Endodermal cell (in vitro differentiated cells): ENCODE data around the gene OR52E4. TPM values are rescaled to one million over a fixed set of nuclear protein-coding genes. Genes with fewer than 3 reads are reported as not detected.
A peak's percentile ranks its signal among the peaks of the same experiment; 100 is the strongest.

Source experiments
- DNase-seq: peaks from one replicate; pipeline ENCODE4 v3.0.0-alpha.2; 2017
- H3K27ac ChIP-seq: 2 replicates; pipeline ENCODE4 v1.5.1; 2013; ENCODE audit warnings: mild to moderate bottlenecking, low read depth, low read length, moderate library complexity
- H3K27me3 ChIP-seq: 2 replicates; pipeline ENCODE4 v1.6.1; 2013; ENCODE audit warnings: mild to moderate bottlenecking, low read length, moderate library complexity; ENCODE audit not compliant: insufficient read depth, control insufficient read depth, poor library complexity, severe bottlenecking
- H3K36me3 ChIP-seq: 2 replicates; pipeline ENCODE4 v1.7.0; 2013; ENCODE audit warnings: mild to moderate bottlenecking, low read length, moderate library complexity; ENCODE audit not compliant: control insufficient read depth, insufficient read depth
- H3K4me1 ChIP-seq: one replicate; pipeline ENCODE4 v1.7.0; 2013; ENCODE audit warnings: low read length; ENCODE audit not compliant: control insufficient read depth, insufficient read depth
- H3K4me3 ChIP-seq: 2 replicates; pipeline ENCODE4 v1.5.1; 2013; ENCODE audit warnings: mild to moderate bottlenecking, low read length, moderate library complexity
- H3K9ac ChIP-seq: 2 replicates; pipeline ENCODE4 v1.6.1; 2013; ENCODE audit warnings: mild to moderate bottlenecking, low read length, moderate library complexity; ENCODE audit not compliant: poor library complexity, severe bottlenecking; ENCODE audit errors: extremely low read depth
- H3K9me3 ChIP-seq: 2 replicates; pipeline ENCODE4 v1.6.1; 2013; ENCODE audit warnings: mild to moderate bottlenecking, low read length, moderate library complexity; ENCODE audit not compliant: control insufficient read depth
- H3K27ac Mint-ChIP-seq: 2 replicates; pipeline ENCODE4 v1.8.0; 2020; ENCODE audit warnings: mixed read lengths
- H3K27me3 Mint-ChIP-seq: 2 replicates; pipeline ENCODE4 v1.8.0; 2021; ENCODE audit warnings: mild to moderate bottlenecking, mixed read lengths; ENCODE audit not compliant: insufficient read depth
- H3K36me3 Mint-ChIP-seq: 2 replicates; pipeline ENCODE4 v1.8.0; 2020; ENCODE audit warnings: low read depth, mixed read lengths
- H3K4me1 Mint-ChIP-seq: 2 replicates; pipeline ENCODE4 v1.8.0; 2020; ENCODE audit warnings: mixed read lengths
- H3K4me3 Mint-ChIP-seq: 2 replicates; pipeline ENCODE4 v1.8.0; 2020; ENCODE audit warnings: mild to moderate bottlenecking, moderate library complexity, mixed read lengths
- H3K9me3 Mint-ChIP-seq: 2 replicates; pipeline ENCODE4 v1.8.0; 2020; ENCODE audit warnings: mild to moderate bottlenecking, mixed read lengths
- WGBS, 2 experiments: methylation state at CpG; one replicate each; pipeline versions ENCODE4 v1.1.5 to v1.1.7; 2013; ENCODE audit warnings: missing lambda C conversion rate in 2 of 2, mixed read lengths in 1 of 2; ENCODE audit not compliant: insufficient coverage in 1 of 2, insufficient read length in 1 of 2; 5-methylcytosine and 5-hydroxymethylcytosine counted together
- total RNA-seq, 2 donors: library from RNA; stranded (reverse); fragmentation: NEBNext Ultra II Directional in 1 of 2; extraction: Animal tissue kit (Norgen Biotek cat#: 25700) in 1 of 2; gene quantifications; 2 replicates in 1 of 2; 3 replicates in 1 of 2; pipeline ENCODE4 v1.2.1, GENCODE V29; 2021
- TF ChIP-seq, protein P1 (sequence below): fragments of 200-600 bp; sonication (generic); conservative IDR thresholded peaks from 2 replicates; pipeline ENCODE4 v1.5.0; 2021; ENCODE audit warnings: antibody characterized with exemption, mild to moderate bottlenecking

OR52E4 gene
- total RNA-seq, 2 donors from 2014 or later, result not detected

DNA sequence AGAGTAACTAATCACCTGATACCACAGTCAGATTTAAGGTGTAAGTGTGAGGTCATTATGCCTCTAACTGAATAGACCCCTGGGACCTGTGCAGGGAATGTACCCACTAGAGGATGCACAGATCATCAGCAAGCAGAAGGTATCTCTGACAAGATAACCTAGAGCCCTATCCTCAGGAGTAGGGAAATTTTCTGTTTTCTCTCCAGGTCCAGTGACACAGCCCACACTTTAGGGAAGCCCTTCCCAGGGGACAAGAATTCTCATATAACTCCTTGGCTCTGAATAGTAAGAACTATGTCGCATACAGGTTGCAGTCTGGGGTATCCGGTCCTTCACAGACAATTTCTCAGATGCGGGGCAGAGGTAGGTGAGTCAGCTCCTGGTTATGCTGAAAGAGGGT, 12.5 kb downstream of the OR52E4 start, which contains the start of gene OR52E5:
TSS of gene OR52E5 (plus strand) at position 301 of the 400 bp plus-strand sequence. CDS start 7,569 bp downstream, outside the sequence.
- TF ChIP-seq, protein P1, sequence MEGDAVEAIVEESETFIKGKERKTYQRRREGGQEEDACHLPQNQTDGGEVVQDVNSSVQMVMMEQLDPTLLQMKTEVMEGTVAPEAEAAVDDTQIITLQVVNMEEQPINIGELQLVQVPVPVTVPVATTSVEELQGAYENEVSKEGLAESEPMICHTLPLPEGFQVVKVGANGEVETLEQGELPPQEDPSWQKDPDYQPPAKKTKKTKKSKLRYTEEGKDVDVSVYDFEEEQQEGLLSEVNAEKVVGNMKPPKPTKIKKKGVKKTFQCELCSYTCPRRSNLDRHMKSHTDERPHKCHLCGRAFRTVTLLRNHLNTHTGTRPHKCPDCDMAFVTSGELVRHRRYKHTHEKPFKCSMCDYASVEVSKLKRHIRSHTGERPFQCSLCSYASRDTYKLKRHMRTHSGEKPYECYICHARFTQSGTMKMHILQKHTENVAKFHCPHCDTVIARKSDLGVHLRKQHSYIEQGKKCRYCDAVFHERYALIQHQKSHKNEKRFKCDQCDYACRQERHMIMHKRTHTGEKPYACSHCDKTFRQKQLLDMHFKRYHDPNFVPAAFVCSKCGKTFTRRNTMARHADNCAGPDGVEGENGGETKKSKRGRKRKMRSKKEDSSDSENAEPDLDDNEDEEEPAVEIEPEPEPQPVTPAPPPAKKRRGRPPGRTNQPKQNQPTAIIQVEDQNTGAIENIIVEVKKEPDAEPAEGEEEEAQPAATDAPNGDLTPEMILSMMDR, result no peak
- Histone ChIP-seq H3K27ac (no peak within 1 kb of the TSS), H3K9me3 (no peaks in the 10 kb centered on the region), H3K4me1 (no peaks in the 10 kb centered on the region), H3K36me3 (no peaks in the 10 kb centered on the region), H3K9ac (no peak within 1 kb of the TSS), H3K27me3 (no peaks in the 10 kb centered on the region), H3K4me3 (no peak within 1 kb of the TSS)
- no peak within 1 kb of the TSS for H3K27ac Mint-ChIP-seq
- H3K4me1 Mint-ChIP-seq, result no peaks in the 10 kb centered on the region
- H3K9me3 Mint-ChIP-seq, result no peaks in the 10 kb centered on the region
- 83 to 94% methylated on average over 1 to 3 of the region's 3 CpGs for WGBS, 2 experiments
- DNase-seq, result no peak
- H3K36me3 Mint-ChIP-seq, result no peaks in the 10 kb centered on the region
- no peaks in the 10 kb centered on the region for H3K27me3 Mint-ChIP-seq
- H3K4me3 Mint-ChIP-seq, result no peak within 1 kb of the TSS

DNA sequence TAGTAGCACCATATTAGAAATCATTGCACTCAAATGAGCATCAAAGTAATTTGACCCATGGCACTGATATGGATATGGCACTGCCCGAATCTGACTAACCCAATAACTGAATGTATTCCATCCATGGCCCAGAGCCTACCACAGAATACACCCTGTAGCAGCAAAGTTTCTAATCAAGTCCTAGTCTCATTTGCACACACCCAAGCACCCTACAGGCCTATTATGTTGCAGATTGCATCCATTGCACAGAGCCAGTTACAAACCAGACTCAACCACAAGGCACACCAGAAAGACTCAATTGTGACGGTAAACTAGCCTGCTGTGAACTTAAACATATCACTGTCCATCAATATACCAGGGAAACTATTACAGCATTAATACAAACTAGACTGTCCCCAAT, 19.1 kb downstream of the OR52E4 start:
- Histone ChIP-seq H3K4me1 (no peaks in the 10 kb centered on the region), H3K27ac (no peak overlapping the region), H3K27me3 (no peaks in the 10 kb centered on the region), H3K9me3 (no peaks in the 10 kb centered on the region), H3K9ac (no peak overlapping the region), H3K4me3 (no peak overlapping the region), H3K36me3 (no peaks in the 10 kb centered on the region)
- TF ChIP-seq, protein P1, result no peak
- DNase-seq, result no peak
- no peaks in the 10 kb centered on the region for H3K27me3 Mint-ChIP-seq
- no peaks in the 10 kb centered on the region for H3K4me1 Mint-ChIP-seq
- no peak overlapping the region for H3K4me3 Mint-ChIP-seq
- no peaks in the 10 kb centered on the region for H3K36me3 Mint-ChIP-seq
- H3K9me3 Mint-ChIP-seq, result peaks cover 3% of the 10 kb centered on the region
- 73 to 83% methylated on average over 2 of the region's 2 CpGs for WGBS, 2 experiments
- H3K27ac Mint-ChIP-seq, result no peak overlapping the region

DNA sequence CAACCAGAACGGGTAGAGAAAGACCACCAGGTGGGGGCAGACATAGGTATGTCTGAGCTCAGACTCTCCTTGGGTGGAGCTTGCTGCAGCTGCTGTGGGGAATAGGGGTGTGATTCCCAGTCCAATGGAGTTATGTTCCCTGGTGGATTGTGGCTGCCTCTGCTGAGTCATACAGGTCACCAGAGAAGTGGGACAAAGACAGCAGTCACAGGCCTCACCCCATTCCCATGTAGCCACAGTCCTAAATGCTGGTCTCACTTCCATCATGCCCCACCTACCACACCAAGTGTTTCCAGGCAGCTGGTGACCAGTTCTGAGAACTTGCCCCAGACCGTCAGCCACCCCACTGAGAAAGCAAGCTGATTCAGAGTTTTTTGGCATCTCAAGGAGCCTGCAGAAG, 30.1 kb downstream of the OR52E4 start:
- TF ChIP-seq, protein P1, result no peak
- peaks cover under 1% of the 10 kb centered on the region for H3K9me3 ChIP-seq
- H3K4me1 ChIP-seq, result no peaks in the 10 kb centered on the region
- H3K27ac Mint-ChIP-seq, result no peak overlapping the region
- H3K4me1 Mint-ChIP-seq, result no peaks in the 10 kb centered on the region
- peaks cover 31% of the 10 kb centered on the region for H3K9me3 Mint-ChIP-seq
- H3K36me3 Mint-ChIP-seq, result no peaks in the 10 kb centered on the region
- no peaks in the 10 kb centered on the region for H3K27me3 ChIP-seq
- no peak overlapping the region for H3K4me3 ChIP-seq
- no peak overlapping the region for H3K4me3 Mint-ChIP-seq
- DNase-seq, result peak; percentile 41
- no peaks in the 10 kb centered on the region for H3K36me3 ChIP-seq
- H3K9ac ChIP-seq, result no peak overlapping the region
- WGBS, 2 experiments, result 83 to 84% methylated on average over 1 to 2 of the region's 2 CpGs
- no peaks in the 10 kb centered on the region for H3K27me3 Mint-ChIP-seq
- H3K27ac ChIP-seq, result no peak overlapping the region
